Measurements from ENCODE around the gene PRPF8.
A peak's percentile ranks its signal among the peaks of the same experiment; 100 is the strongest.

PRPF8 gene

DNA sequence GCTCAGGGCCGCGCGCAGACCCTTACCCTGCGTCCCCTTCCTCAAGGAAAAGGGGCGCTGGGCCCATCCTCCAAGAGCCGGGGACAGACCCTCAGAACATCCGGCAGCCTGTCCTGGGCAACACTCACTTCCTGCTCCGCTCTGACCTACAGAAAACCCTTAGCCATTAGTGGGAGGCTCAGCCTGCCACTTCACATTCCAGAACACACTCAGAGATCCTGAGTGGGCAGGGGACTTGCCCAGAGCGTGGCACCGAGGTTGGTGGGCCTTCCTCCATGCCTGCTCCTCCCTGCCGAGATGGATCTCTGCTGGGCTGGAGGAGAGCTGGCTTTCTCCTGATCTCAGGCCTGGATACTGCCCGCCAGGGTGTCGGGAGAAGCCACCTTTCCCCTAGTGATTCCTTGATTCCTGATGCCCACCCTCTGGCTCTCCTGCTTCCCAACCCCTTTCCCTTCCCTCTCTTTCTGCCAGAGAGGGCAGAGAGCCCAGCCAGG lies 40.6 kb downstream of the PRPF8 start:
- DNase-seq: no peak

DNA sequence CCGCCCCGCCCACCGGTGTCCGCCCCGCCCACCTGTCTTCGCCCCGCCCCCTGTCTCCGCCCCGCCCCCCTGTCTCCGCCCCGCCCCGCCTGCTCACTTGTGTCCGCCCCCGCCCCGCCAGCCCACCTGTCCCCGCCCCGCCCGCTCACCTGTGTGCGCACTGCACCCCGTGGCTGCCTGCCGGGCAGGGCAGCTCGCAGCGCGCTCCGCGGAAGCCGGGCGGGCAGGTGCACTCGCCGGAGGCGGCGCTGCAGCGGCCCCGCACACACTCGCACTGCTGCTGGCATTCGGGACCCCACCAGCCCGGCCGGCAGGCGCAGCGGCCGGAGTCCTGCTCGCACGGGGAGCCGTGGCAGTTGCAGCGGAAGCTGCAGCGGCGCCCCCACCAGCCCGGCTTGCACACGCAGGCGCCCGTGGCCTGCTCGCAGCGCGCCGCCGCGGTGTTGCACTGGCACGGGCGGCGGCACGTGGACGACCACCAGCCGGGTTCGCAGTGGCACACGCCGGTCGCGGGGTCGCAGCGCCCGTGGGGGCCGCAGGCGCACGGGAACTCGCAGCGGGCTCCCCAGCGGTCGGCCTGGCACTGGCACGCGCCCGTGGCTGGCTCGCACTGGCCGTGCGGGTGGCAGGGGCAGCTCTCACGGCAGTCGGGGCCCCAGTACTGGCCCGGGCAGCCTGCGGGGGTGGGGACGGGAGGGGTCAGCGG lies 41.2 kb downstream of the PRPF8 start:
- DNase-seq: no peak

DNA sequence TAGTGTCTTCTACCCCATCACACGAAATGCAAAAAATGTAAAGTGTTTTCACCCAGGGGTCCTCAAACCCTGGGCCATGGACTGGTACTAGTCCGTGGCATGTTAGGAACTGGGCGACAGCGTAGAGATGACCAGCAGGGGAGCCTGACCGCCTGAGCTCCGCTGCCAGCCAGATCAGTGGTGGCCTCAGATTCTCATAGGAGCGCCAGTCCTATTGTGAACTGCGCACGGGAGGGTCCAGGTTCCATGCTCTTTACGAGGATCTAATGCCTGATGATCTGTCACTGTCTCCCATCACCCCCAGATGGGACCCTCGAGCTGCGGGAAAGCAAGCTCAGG lies 43.6 kb downstream of the PRPF8 start:
- DNase-seq: no peak

DNA sequence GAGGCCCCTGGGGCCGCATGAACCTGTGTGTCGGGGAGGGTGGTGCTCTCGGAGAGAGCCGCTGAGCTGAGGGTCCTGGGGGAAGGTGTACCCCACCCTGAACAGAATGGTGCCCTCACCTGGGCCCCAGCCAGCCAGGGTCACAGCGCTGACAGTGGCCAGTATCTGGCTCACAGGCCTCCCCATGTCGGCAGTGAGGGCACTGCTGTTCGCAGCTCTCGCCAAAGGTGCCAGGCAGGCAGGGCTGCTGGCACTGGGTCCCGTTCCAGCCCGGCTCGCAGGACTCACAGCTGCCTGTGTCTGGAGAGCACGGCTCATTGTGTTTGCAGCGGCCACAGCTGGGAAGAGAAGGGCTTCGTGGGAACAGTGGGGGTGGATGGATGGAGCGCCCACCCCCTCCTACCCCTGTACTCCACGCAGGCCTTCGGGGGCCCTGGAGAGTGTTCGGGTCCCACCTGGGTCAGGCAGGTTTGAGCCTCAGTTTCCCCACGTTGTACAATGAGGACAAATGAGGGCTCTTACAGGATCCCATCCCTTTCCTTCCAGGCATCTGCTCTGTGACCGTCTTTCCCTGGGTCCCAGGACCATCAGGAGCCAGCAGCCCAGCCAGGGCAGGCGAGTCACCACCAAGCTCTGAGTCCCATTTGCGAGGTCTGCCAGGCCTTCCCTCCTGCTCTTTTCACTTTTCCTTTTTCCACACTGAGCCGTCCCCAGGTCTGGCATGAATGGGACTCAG lies 44.2 kb downstream of the PRPF8 start:
- no peak for DNase-seq

DNA sequence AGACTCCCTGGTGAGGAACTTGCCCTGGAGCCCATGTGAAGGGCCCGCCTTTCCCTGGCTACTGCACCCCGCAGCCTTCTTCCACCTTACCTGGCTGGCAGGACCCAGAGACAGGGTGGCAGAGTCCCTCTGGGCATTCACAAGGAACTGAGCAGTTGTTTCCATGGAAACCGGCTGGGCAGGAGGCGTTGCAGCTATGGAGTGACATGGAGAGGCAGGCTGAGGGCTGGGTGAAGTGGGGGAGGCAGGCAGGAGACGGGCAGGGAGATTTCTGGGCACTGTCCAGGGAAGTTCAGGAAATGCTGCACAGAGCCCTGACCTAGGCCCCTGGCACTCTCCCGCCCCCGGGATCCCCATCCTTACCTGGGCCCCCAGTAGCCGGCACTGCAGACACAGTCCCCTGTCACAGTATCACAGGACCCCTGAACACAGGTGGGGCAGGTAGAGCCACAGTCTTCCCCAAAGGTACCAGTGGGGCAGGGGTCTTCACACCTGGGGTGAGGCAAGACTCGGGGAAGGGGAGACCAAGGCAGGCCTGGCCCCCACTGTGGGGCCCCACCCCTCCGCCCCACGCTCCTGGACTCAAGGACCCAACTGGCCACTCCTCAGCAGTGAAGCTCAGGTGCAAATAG lies 45.0 kb downstream of the PRPF8 start:
- DNase-seq: no peak

DNA sequence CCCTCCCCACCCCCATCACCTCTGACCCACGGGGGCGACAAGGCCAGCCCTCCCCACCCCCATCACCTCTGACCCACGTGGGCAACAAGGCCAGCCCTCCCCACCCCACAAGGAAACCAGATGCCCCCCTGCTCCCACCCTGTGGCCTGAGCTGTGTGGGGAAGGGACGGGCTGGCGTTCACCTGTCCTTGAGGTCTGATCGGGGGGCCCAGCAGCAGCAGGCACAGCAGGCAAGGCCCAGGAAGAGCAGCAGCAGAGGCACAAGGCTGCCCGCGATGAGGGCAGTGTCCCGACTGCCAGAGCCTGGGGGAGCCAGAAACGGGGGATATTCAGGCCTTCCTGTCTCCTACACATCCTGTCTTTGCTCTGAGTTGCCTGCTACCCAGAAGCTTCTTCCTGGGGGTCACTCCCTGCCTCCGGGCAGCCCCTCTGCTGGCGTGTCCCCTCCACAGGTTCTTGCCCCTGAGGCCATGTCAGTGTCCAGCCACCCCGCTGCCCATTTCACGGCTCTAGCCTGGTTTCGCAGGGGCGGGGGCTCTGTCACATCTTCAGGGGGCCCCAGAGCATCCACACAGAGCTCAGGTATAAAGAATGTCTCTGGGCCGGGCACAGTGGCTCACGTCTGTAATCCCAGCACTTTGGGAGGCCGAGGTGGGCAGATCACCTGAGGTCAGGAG lies 45.9 kb downstream of the PRPF8 start:
- no peak for DNase-seq

DNA sequence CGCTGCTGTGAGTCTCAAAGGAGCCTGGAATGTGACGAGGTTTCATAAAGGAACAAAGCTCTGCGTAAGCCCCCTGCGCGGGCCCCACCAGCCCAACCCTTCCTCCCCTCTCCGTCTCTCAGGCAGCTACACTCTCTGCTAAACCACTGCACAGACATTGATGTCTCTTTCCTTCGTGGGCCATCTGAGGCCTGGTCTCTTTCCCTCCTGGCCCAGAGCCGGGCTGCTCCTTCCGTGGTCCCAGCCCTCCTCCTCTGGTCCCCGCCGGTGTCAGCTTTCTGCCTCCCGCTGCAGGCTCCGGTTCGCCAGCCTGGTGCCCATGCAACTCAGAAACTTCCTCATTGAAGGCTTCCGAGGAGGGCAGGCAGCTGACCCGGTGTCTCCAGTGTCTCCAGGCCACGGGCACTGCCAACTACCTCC lies 46.5 kb downstream of the PRPF8 start:
- no peak for DNase-seq

DNA sequence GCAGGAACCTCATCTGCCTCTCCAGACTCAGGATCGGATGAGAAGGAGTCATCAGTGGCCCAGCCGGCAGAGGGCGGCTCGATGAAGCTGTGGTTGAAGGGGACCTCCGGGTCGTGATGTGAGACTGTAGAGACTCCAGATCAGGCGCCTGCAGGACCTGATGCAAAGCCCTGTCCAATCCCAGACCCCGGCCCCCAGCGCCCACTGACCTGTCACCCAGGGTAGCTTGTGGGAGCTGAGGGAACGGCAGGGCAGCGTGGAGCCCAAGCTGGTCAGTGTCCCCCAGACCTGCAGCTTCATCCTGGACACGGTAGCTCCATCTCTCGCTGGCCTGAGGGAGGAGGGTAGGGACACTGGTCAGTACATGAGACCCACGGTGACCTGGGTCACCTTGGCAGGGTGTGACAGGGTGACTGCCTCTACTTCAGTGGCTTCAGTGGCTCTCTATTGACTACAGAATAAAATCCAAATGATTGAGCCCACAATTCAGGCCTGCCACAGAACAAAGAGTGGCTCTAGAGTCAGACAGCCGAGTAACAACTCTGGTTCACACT lies 47.9 kb downstream of the PRPF8 start:
- no peak for DNase-seq

DNA sequence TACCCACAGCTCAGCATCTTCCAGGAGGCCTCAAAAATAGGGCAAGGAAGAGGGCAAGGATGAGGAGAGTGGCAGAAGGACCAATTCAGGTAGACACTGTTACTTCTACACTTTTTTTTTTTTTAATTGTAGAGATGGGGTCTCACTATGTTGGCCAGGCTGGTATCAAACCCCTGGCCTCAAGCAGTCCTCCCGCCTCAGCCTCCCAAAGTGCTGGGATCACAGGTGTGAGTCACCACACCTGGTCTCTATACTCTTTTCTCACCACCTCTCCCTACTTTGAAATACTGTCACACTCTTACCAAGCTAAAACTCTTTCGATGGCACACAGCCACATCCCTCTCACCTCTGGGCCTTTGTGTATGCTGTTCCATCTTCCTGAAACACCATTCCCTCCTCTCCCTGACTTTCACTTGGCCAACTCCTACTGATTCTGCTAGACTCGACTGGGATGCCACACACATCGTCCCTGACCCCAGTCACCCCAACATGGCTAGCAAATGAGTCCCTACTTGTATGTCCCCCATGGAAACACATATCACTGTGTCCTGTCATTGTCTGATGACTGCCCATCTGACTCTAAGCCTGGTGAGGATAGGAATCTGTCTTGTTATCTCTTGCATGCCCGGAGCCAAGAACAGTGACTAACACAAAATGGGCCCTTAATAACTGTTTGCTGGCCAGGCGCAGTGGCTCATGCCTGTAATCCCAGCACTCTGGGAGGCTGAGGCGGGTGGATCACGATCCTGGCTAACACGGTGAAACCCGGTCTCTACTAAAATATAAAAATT lies 48.8 kb downstream of the PRPF8 start:
- no peak for DNase-seq

DNA sequence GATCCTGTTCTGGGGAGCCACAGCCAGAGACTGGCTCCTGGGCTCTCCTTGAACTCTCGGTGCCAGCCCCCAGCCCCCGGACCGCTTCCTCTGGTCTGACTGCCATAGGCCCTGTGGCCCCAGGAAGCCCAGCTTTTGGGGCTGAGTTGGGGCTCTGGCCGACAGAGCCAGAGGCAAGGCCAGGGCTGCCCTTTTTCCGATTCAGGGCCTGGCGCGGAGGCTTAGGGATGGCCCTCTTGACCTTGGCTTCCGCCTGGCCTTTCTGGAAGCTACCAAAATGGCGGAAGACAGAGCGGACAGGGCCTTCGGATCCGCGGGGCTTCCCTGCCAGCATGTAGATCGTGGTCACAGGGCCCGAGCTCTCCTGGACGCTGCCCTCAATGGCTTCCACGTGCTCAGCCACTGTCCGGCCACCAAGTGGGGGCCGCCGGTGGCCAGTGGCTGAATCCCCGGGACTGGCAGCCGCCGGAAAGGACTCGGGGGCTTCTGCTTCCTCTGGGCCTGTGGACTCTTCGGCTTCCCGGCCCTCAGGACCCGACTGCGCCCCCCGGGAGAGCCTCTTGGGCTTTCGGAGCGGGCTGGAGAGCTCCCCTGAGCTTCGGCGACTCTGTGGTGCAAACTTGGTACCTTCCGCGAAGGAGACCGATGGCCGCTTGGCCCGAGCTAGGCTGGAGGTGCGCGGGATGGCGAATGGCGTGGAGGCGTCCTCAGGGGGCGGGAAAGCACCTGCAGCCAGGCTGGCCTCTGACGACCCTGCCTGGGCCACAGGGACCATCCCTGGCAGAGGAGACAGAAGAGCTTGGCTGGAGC lies 49.6 kb downstream of the PRPF8 start:
- no peak for DNase-seq

DNA sequence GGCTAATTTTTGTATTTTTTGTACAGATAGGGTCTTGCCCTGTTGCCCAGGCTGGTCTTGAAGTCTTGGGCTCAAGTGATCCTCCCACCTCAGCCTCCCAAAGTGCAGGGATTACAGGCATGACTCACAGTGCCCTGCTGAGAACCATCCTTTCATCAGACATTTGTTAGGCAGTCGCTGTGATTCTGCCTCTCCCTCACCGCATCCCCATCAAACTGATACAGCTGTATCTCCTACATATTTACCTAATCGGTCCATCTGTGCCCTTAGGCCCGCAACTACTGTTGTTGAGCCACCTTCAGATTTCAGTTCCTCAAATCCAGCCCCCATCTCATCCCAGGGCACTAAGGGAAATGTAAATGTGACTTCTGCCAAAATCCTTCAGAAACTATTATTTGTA lies 54.0 kb downstream of the PRPF8 start:
- no peak for DNase-seq

DNA sequence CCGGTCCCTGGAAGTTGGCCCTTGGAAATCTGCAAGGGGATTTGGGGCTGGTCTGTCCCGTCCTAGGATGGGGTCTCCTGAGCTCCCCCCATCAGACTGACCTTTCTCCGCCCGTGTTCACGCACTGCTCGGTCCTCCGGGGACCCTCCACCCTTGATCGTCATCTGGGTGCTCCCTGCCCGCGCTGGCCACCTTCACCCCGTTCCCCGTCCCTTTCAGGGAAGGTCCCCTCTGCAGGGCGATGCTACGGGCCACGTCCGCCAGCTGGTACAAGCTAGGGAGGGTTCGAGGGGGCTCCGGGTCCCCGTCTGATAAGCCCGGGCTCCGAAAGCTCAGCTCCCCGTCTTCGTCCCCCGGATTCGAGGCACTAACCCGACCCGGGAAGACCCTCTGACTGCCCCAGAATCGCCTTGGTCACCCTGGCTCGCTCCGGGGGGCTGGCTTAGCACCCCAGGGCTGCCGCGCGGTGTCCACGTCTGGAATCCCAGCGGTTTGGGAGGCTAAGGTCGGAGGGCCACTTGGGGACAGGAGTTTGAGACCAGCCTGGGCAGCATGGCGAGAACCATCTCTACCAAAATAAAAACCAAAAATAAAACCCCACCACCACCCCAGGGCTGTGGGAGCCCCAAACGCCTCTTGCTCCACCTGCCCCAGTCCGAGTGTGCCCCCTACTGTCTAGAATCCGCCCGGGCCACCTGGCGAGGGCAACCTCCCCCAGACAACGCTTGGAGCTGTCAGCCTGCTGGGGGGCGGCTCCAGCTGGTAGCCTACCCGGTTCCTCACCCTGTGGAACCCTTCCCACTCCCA lies 55.0 kb downstream of the PRPF8 start:
- peak; percentile 62 for DNase-seq

DNA sequence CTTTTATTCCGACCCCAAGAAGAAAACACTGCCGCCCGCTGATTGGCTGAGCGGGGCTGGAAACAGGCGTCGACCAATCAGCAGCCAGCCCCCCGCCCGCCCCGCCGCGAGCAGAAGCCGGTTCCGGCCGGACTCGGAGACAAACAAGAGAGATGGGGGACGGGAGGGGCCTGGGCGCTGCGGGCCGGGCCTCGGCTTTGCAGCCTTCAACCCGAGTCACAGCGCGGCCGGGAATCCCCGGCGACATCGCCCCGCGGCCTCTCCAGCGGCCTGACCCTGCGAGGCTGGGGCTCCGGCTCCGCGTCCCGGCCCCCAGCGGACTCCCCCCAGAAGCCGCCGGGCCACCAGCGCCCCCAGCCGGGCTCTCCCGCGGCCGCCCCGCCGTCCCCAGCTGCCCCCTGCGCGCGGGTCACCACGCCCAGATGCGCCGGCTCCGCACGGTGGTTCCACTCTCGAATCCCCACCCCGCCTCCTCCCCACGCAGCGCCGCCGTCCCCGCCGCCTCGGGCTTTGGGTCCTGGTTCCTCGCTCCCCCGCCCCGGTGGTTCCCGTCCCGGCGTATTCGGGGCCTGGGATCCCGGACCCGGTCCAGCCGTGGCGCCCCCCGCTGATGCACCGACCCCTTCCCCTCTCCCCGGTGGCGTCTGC lies 55.7 kb downstream of the PRPF8 start:
- peak; percentile 86 for DNase-seq

DNA sequence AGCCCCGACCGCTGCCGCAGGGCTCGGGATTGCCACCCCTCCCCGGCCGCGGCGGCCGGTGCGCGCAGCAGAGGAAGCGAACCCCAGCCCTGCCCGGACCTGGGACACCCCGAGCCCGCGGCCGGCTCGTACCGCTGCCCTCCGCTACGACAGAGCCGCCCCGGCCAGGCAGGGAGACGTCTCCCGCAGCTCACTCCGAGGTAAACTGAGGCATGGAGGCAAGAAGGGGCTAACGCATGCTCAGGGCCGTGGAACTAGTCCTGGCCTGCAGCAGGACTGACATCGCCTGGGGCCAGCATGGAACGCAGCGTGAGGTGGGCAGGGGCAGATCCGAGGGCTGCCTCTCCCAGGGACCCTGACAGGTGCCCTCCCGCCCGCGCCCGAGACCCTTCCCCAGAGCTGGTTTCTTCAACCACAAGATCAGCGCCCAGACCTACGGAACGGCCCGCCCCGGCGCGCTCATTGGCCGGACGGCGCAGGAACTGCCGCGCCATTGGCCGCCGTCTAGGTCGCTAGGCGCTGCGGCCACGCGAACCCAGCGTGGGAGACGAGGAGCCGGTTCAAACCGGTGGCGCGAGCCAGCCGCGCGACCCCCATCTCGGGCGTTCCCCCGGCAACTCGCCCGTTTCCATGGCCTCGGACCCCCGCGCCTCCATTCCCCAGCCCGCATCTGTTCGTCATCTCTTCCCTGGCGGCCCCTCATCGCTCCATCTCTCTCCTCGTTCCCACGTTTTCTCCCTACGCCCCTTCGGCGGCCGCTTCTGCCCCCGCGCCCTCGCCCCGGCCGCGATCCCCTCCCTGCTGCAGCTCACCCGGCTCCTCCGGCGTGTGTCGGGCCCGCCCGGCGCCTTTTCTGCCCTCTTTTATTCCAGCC lies 56.4 kb downstream of the PRPF8 start, which contains the start of gene SLC43A2:
Gene SLC43A2 (minus strand): TSS at position 853 of the 874 bp plus-strand sequence. CDS start 960 bp downstream, outside the sequence.
- DNase-seq: peak; percentile 84

DNA sequence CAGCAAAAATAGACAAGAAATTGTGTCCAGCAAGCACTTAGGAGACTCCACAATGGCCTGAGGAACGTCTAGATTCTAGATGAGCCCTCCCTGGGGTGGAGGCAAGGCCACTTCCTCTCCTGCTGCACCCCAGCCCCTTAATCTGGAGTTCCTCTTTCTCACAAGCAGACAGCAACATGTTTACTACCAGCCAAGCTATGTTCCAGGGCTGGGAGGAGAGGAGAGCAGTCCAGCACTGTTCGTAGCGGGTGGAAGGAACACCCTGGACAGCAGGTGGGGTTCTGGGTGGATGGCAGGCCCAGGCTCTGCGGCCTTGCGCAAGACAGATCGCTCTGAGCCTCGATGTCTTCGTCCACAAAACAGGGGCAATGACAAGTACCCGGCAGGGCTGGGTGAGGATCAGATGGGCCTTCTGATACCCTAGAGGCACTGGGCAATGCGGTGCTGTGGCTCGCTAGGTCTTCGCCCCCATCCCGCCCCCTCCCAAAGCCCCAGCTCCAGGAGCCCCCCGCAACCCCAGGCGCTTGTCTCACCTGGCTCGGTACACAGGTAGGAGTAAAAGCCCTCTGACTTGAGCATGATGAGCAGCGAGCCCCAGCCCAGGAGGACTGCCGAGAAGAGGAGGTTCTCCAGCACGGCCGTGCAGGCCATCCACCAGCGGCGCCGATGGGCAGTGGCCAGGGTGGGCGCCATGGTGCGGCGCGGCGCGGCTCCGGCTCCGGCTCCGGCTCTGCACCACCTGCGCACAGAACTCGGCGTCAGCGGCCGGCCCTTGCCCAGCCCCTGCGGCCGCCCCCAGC lies 57.3 kb downstream of the PRPF8 start:
- DNase-seq: peak; percentile 69

DNA sequence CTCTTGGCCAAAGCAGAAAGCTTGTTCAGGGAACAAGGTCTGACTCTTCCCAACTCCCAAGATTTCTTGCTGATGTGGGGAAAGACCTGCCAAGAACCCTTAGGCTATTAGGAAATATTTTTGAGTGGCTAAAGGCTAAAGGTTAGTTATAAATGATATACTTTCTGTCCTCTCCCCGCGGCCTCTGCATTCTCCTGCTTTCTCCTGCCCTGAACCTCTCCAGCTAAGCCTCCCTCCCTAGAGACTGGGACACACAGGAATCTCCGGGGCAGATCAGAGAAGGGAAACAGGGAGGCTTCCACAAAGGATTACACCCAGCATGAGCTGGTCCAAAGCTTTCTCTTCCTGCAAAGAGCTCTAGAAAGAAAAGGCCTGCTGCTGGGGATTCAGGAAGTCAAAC lies 58.3 kb downstream of the PRPF8 start:
- DNase-seq: no peak

DNA sequence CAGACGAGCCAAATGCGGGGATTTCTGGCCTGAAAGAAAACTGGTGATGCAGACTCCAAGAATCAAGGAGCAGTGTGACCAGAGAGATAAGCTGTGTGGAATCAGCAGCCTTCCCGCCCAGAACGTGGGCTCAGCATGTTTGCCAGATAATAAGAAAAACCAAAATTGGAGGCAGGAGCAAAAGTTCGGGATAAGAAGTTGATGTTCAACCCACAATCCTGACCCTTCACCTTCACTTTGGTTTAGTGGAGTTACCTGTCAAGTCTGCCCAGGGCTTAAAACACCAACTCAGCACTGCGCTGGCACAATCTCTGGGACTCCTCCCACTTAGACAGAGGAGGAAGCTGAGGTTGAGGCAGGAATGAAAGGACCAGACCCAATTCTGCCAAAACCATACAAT lies 59.1 kb downstream of the PRPF8 start:
- no peak for DNase-seq

DNA sequence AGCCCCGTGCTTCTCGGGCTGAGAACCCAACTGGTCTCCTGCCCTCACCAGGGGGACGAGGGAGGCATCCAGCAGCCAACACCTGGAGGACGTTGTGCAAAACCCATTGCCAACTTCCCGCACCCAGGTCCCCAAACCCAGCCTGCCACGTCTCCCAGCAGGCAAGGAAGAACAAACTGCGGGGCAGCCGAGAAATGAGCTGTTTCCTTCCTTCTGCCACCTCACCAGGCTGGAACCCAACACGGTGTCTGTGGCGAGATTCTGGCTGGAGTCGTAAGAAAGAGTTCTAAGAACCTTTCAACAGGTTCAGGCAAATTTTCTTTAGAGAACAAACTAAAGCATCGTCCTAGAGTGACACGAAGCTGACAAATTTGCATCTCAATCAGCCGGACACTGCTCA lies 59.6 kb downstream of the PRPF8 start:
- no peak for DNase-seq

All from GDM1 (cell line).